ENCODE results near the gene VIPR1.

Gene VIPR1

DNA sequence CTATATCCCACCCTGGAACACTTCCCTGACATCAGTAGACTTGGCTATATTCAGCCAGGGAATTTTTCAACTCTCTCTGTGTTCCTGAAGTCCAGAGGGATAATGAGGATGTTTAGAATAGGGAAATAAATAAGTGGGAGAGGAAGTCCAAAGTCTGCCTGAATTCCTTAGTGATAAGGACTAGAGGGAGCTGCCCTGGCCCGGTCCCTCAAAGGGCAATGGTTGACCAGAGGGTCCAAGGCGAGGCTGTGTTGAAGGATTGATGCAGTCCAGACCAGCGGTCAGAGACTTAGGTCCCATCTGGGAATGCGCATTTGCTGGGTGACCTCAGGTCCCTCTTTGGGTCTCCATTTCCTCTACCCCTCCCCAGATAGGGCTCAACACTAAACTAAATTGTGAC, 7.9 kb downstream of the VIPR1 start:
- no peak for DNase-seq (ENCODE audit: low spot score)

DNA sequence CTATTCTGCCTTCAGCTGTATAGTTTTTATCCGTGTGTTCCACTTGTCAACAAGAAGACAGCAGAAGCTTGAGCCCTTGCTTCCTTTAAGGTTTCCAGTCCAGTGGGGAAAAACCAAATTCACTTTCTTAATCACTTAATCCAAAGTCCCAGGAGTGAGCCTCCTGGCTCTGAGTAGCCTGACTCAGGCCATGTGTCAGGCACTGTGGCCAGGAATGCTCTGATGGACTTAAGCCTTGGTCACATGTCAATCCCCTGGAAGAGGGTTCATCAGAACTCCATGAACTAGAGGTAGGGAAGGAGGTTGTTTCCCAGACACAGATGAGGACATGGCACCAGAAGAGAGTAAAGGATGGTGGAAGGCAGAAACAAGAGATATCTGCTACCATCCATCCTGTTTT, 8.8 kb downstream of the VIPR1 start:
- no peak for DNase-seq (ENCODE audit: low spot score)

DNA sequence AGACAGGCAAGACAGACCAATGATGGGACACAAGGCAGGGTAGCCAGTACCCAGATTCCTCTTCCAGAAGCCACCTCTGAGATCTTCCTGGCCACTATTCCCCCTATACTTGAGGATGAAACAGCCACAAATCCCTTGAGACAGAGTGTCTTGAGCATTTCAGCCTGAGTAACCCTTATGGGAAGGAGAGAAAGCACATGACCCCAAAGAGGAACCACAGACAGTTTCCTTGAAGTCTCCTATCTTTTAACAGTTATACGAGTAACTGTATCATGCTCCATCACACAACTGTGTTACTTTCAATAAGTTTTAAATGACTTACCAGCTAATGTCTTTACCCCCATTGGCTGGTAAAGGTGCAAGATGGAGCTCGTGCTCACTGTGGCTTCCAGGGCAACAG, 9.3 kb downstream of the VIPR1 start:
- DNase-seq (ENCODE audit: low spot score) = no peak

GRCh38 chr3:42513121-42513520, 10.7 kb downstream of the VIPR1 start:
- DNase-seq (ENCODE audit: low spot score) = no peak

DNA sequence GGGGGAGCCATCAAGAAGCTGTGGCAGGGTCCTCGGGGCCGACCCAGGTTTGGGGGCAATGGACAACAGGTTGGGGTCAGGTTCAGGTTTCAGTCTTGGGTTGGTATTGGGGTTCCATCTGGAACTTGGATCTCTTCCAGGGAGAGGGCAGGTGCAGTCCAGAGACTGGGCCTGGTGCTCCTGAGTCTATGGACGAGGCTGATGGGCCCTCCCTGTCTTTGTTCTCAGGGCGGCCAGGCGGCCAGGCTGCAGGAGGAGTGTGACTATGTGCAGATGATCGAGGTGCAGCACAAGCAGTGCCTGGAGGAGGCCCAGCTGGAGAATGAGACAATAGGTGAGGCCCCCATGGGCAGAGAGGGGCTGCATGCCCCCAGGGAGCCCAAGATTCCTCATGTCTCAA, 11.1 kb downstream of the VIPR1 start:
- DNase-seq (ENCODE audit: low spot score) = no peak

GRCh38 chr3:42514876-42515275, 12.4 kb downstream of the VIPR1 start:
- DNase-seq (ENCODE audit: low spot score) = no peak

DNA sequence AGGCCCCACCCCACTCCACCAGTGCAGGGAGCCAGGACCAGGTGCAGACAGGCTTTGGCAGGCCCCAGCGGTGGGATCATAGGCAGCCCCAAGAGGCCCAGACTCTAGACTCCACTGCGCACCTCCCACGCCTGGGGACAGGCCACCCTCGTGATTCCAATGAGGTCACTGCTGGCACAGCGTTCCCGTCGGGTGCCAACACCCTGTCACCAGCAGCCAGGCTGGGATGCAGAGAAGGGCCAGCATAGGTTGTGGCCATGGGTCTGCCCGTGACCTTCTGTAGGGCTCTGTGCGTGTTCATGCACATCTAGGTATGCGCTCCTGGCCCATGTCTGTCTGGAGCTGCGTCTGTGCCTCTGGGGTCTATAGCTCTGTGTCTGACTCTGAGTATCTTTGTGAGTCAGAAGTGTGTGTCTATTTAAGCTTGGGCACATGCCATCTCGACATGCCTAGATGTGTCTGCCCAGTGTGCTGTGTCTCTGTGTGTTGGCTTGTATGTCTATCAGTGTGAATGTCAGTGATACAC, 13.0 kb downstream of the VIPR1 start:
- peak; percentile 67 for DNase-seq (ENCODE audit: low spot score)

DNA sequence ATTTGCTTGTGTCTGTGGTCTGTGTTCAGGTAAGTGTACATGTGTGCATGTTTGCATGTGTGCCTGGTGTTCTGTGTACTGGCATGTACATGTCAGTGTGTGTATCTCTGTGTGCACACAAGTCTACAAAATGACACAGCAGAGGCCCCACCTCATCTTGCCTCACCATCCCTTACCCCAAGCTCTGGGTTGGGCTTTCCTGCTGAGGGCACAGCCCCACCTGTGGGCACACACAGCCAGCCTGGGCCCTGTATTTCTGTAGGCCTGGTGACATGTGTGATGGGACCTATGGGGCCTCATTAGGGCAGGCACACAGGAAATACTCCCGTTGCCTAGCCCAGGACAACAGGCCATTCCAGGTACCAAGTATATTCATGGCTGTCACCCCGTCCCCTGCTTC, 13.5 kb downstream of the VIPR1 start:
- no peak for DNase-seq (ENCODE audit: low spot score)

GRCh38 chr3:42516443-42516842, 14.0 kb downstream of the VIPR1 start:
- DNase-seq (ENCODE audit: low spot score) = no peak

GRCh38 chr3:42517117-42517516, 14.7 kb downstream of the VIPR1 start:
- no peak for DNase-seq (ENCODE audit: low spot score)

DNA sequence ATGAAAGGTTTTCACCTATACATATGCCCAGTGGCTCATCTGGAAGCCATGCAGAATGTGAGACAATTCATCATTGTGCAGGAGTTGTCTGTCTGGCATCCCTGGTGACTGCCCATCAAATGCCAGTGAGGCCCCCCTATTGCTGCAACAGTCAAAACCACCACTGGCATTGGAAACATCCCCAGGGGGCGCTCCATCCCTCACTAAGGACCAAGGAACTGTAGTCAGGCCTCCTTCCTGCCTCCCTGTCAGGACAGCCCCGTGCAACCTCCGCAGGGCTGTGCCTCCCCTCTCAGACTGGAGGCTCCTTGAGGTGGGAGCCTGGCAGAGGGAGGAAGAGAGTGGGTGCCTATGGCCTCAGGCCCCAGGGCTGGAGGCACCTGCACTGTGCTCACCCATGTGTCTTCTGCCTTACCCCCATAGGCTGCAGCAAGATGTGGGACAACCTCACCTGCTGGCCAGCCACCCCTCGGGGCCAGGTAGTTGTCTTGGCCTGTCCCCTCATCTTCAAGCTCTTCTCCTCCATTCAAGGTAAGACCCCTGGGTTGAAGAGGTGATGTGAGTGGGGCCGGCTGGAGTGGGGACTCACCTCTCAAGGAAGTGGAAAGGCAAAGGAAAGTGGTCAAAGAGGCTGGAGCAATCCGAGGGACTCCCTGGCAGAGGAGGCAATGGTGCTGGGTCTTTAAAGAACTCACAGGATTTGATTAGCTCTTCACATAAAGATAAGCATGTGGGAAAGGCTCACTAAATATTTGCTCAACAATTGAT, 16.5 kb downstream of the VIPR1 start:
- DNase-seq (ENCODE audit: low spot score) = no peak

DNA sequence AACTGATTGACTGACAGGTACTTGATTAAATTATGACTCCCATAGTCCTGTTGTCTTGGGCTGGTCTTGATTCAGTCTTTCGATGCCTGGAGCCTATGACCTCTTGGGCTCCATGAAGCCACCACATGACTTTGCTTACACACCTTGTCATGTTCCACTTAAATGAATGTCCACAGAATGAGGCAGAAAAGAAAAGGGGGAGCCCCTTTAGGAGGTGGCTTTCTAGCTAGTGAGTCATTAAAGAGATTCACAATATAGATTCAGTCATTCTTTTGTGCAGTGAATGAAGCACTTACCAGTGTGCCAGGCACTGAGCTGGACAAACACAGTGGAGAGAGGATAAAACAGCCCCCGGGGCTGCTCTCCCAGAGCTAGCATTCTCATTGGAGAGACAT, 17.1 kb downstream of the VIPR1 start:
- DNase-seq (ENCODE audit: low spot score) = no peak

DNA sequence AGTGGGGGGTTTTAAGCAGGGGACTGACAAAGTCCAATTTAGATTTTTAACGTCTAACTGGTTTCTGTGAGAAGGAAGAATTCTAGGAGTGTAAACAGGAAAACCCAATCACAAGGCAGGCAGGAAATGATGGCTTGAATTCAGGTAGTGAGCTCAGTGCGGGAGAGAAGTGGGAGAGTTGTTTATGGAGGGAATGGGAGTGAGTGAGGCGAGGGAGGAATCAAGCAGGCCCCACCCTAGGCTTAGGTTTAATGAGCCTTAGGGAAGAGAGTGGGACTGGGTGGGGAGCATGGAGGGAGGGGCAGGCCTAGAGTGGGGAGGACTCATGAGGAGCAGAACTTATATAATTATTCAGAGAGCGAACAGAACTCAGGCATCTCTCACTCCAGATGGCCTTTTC, 17.9 kb downstream of the VIPR1 start:
- DNase-seq (ENCODE audit: low spot score) = no peak

DNA sequence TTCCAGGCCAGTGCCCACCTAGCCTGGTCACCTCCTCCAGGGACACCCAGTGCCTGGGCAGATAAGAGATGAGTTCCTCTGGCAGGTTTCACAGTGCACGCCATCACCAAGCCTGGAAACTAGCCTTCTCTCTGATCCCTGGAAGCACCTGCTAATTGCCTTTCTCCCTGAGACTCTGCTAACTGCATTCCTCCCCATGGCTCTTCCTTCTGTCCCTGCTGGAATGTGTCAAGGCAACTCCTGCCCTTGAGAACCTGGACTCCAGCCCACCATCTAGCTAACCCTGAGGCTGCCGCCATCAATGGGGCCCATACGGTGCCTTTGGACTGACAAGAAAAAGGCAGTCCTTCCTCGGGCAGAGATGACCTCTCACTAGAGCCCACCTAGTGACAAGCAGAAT, 18.5 kb downstream of the VIPR1 start:
- no peak for DNase-seq (ENCODE audit: low spot score)

- DNase-seq (ENCODE audit: low spot score) = no peak
Observed at GRCh38 chr3:42524751-42525150, 22.3 kb downstream of the VIPR1 start.

- DNase-seq (ENCODE audit: low spot score) = no peak
Observed at GRCh38 chr3:42525212-42525611, 22.8 kb downstream of the VIPR1 start.

- no peak for DNase-seq (ENCODE audit: low spot score)
Observed at GRCh38 chr3:42525736-42526345, 23.4 kb downstream of the VIPR1 start.

DNA sequence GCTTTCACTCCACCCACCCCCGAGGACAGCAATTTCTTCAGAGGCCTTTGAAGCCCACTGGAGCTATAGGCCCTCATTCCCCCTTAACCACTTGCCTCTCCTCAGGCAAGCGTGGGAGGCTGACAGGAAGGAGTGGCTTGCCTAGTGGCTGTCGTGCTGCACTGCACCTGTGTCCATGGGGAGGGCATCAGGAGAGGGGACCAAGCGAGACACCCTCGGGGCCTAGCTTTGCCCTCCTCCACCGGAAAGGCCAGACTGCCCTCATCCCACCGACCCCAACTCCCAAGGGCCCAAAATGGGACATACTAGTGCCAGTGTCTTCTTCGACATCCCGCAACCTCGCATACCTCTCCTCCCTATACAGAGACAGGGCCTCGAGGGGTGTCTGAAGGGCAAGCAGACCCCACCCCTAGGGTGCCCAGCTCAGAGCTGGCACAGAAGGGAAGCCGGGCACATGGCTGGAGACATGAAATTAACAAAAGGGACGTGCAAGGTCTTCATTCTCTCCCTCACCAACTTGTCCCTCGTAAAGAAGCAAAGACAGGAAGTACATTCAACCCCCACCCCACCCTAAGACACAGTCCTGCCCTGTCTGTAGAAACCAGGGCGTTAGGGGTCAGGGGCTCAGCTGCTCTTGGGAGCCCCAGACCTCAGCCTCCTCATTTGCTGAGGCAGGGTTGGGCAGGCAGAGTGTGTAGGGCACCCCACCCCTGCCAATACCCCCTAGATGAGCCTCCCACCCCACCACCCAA, 24.3 kb downstream of the VIPR1 start:
- no peak for DNase-seq (ENCODE audit: low spot score)

DNA sequence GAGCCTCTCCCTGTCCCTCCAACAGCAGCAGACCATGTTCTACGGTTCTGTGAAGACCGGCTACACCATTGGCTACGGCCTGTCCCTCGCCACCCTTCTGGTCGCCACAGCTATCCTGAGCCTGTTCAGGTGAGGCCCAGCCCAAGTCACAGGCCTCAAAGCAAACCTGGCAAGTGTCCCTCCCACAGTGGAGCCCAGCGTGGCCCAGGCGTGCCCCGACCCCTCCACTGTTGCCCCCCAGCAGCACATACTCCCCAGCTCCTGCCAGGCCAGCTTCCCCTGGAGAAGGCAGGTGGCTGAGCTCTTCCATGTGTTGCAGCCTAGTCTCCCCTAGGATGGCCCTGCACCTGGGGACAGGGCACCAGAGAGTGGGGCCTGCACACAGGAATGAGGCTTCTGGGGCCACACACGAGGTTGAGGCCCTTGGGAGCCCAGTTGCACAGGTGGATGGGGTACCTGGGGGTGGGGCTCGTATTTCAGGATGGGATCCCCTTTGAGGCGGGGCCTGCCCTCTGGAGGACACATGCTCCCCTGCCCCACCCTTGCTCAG, 25.0 kb downstream of the VIPR1 start:
- DNase-seq (ENCODE audit: low spot score) = no peak

DNA sequence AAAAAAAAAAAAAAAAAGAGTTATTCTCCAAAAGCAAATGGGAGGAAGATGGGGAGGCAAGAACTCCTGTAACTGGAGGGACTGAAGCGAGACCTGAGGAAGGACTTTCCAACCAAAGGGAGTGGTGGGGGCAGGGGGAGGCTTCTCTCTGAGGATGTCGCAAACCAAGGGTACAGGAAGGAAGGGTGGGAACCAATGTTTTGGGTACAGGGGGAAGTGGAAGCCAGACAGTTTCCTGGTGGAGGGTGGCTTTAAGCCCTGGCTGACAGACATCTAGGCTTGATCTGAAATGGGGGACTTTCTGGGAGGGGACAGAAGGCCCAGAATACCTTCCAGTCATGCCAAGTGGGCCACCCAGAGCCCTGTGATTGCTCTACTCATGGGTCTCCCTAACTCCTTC, 27.0 kb downstream of the VIPR1 start:
- DNase-seq (ENCODE audit: low spot score) = no peak

- DNase-seq (ENCODE audit: low spot score) = no peak
Observed at GRCh38 chr3:42530073-42530472, 27.6 kb downstream of the VIPR1 start.

GRCh38 chr3:42531470-42531869, 29.0 kb downstream of the VIPR1 start:
- no peak for DNase-seq (ENCODE audit: low spot score)

DNA sequence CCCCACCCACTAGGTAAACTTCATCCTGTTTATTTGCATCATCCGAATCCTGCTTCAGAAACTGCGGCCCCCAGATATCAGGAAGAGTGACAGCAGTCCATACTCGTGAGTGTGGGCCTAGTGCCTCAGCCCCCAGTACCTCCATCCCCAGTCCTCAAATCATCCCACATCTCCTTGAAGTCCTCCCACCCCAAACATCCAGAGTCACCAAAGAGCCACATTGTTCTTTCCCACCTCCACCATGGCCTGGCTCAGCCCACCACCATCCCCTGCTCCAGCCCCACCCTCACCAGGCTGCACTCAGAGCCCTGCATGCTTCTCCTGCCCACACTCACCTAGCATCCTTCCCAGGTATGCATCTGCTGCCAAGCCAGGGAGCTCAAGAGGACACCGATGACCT, 29.8 kb downstream of the VIPR1 start:
- DNase-seq (ENCODE audit: low spot score) = no peak
